Naive thymus-derived CD4-positive, alpha-beta T cell (primary cell): Measurements from ENCODE around the gene ASPSCR1. TPM values are rescaled to one million over a fixed set of nuclear protein-coding genes. Genes with fewer than 3 reads are reported as not detected.

Experiments
- ATAC-seq: fragments of 150-1000 bp; cut with Tn5 transposase; 2 replicates; pipeline ENCODE4 v1.10.0; 2021; ENCODE audit warnings: mild to moderate bottlenecking, moderate library complexity
- CTCF ChIA-PET: fragments of 350-600 bp; sonication (Branson Sonifier 250); formaldehyde crosslinking; loops from one replicate; lab custom pipeline; 2021; ENCODE audit warnings: antibody characterized with exemption; lab: Charles Lee
- POLR2A ChIA-PET: fragments of 350-600 bp; sonication (Branson Sonifier 250); formaldehyde crosslinking; loops from one replicate; lab custom pipeline; 2021; ENCODE audit warnings: antibody characterized with exemption, inconsistent platforms; lab: Charles Lee
- DNase-seq, 9 donors: peaks; one replicate each; pipeline versions ENCODE4 v3.0.0 to v3.0.0-alpha.2; 2020 to 2022; ENCODE audit warnings: mixed read lengths in 1 of 9
- H3K27ac ChIP-seq: one replicate; pipeline ENCODE4 v1.7.0; 2013; ENCODE audit warnings: mild to moderate bottlenecking, low read depth, low read length, moderate library complexity
- H3K27me3 ChIP-seq, 2 donors: one replicate each; pipeline ENCODE4 v1.7.0; 2013; ENCODE audit warnings: low read length in 2 of 2, mild to moderate bottlenecking in 2 of 2, moderate library complexity in 2 of 2; ENCODE audit not compliant: control insufficient read depth in 2 of 2, insufficient read depth in 2 of 2
- H3K36me3 ChIP-seq, 3 experiments: 1 replicate in 2 of 3; 2 replicates in 1 of 3; pipeline ENCODE4 v1.7.0; 2013; ENCODE audit warnings: low read length in 3 of 3, mild to moderate bottlenecking in 3 of 3, moderate library complexity in 1 of 3; ENCODE audit not compliant: insufficient read depth in 3 of 3, control insufficient read depth in 2 of 3
- H3K4me1 ChIP-seq, 2 donors: one replicate each; pipeline ENCODE4 v1.7.0; 2013; ENCODE audit warnings: low read length in 2 of 2, mild to moderate bottlenecking in 2 of 2, moderate library complexity in 1 of 2; ENCODE audit not compliant: control insufficient read depth in 2 of 2, insufficient read depth in 2 of 2
- H3K4me3 ChIP-seq: 2 replicates; pipeline ENCODE4 v1.7.0; 2013; ENCODE audit warnings: mild to moderate bottlenecking, low read length
- H3K9me3 ChIP-seq, 3 experiments: 1 replicate in 2 of 3; 2 replicates in 1 of 3; pipeline ENCODE4 v1.7.0; 2013; ENCODE audit warnings: low read length in 3 of 3; ENCODE audit not compliant: control insufficient read depth in 2 of 3
- H3K27ac Mint-ChIP-seq, 9 donors: one replicate each; pipeline ENCODE4 v1.8.0; 2020 to 2022; ENCODE audit warnings: mixed read lengths in 9 of 9, mild to moderate bottlenecking in 8 of 9, moderate library complexity in 5 of 9, inconsistent platforms in 2 of 9
- H3K27me3 Mint-ChIP-seq, 5 donors: one replicate each; pipeline ENCODE4 v1.8.0; 2021 to 2022; ENCODE audit warnings: mixed read lengths in 5 of 5, mild to moderate bottlenecking in 1 of 5
- H3K36me3 Mint-ChIP-seq, 5 donors: one replicate each; pipeline ENCODE4 v1.8.0; 2020 to 2022; ENCODE audit warnings: mixed read lengths in 5 of 5, mild to moderate bottlenecking in 3 of 5, inconsistent platforms in 1 of 5
- H3K4me1 Mint-ChIP-seq, 7 donors: one replicate each; pipeline ENCODE4 v1.8.0; 2020 to 2022; ENCODE audit warnings: mixed read lengths in 7 of 7, mild to moderate bottlenecking in 3 of 7, inconsistent platforms in 1 of 7
- H3K4me3 Mint-ChIP-seq, 10 donors: one replicate each; pipeline ENCODE4 v1.8.0; 2020 to 2022; ENCODE audit warnings: mild to moderate bottlenecking in 10 of 10, mixed read lengths in 10 of 10, moderate library complexity in 6 of 10, inconsistent platforms in 2 of 10
- H3K9me3 Mint-ChIP-seq, 11 donors: one replicate each; pipeline ENCODE4 v1.8.0; 2020 to 2022; ENCODE audit warnings: mixed read lengths in 11 of 11, mild to moderate bottlenecking in 4 of 11, inconsistent platforms in 1 of 11, moderate library complexity in 1 of 11
- intact Hi-C, 2 donors: fragments of 100-400 bp; cut with micrococcal nuclease; formaldehyde crosslinking; loops; one replicate each; pipeline ENCODE4 v1.15.1; 2023
- polyA plus RNA-seq, 2 donors: library from polyadenylated mRNA; unstranded; fragments of 300-500 nt; fragmentation: Illumina TruSeq; gene quantifications; one replicate each; pipeline ENCODE4 v1.2.3, GENCODE V29; 2021
- total RNA-seq, 6 experiments: library from RNA in 5 of 6; stranded (reverse) in 5 of 6; gene quantifications; 1 replicate in 5 of 6; 2 replicates in 1 of 6; pipeline ENCODE4 v1.2.3 and lab custom pipeline; 2021 to 2026

ASPSCR1 gene
- total and polyA plus RNA-seq, 7 experiments from 2014 or later: 24.2 to 46.7 (median 38.0) TPM

DNA sequence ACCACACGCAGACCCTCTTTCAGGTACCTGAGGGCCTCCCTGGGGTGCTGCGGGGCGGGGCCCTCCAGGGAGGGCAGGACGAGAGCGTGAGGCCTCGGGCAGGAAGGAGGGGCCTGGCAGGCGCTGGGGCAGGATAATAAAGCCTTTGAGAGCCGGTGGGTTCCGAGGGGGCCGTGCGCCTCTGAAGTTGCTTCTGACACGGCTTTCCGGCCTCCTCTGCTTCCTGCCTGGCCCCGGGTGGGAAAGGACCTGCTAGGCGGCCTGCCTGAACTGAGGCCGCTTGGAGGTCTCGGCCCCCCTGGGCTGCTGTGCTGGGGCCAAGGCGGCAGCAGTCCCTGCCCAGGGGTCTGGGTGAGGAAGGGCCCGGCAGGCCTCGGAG lies 34.8 kb downstream of the ASPSCR1 start:
- Histone ChIP-seq H3K4me3 (no peak overlapping the region), H3K9me3 (no peaks in the 10 kb centered on the region), H3K4me1 (no peaks in the 10 kb centered on the region), H3K27ac (no peak overlapping the region), H3K27me3 (no peaks in the 10 kb centered on the region), H3K36me3 (peaks cover 0 to 13% (median 0%) of the 10 kb centered on the region in 3 experiments)
- no peaks in the 10 kb centered on the region for H3K9me3 Mint-ChIP-seq
- H3K27me3 Mint-ChIP-seq: no peaks in the 10 kb centered on the region
- DNase-seq (no peak), ATAC-seq (no peak)
- no peak overlapping the region for H3K4me3 Mint-ChIP-seq
- ChIA-PET POLR2A (interaction anchor here (0.9 kb wide), 1 partner anchor 53 kb away, joined by 4 read pairs; no protein-coding TSS in a partner anchor), CTCF (interaction anchor here (0.7 kb wide), 1 partner anchor 23 kb away, joined by 3 read pairs; no protein-coding TSS in a partner anchor)
- no peaks in the 10 kb centered on the region for H3K4me1 Mint-ChIP-seq
- no peak overlapping the region for H3K27ac Mint-ChIP-seq
- intact Hi-C loops: no loop called here
- H3K36me3 Mint-ChIP-seq: no peaks in the 10 kb centered on the region

DNA sequence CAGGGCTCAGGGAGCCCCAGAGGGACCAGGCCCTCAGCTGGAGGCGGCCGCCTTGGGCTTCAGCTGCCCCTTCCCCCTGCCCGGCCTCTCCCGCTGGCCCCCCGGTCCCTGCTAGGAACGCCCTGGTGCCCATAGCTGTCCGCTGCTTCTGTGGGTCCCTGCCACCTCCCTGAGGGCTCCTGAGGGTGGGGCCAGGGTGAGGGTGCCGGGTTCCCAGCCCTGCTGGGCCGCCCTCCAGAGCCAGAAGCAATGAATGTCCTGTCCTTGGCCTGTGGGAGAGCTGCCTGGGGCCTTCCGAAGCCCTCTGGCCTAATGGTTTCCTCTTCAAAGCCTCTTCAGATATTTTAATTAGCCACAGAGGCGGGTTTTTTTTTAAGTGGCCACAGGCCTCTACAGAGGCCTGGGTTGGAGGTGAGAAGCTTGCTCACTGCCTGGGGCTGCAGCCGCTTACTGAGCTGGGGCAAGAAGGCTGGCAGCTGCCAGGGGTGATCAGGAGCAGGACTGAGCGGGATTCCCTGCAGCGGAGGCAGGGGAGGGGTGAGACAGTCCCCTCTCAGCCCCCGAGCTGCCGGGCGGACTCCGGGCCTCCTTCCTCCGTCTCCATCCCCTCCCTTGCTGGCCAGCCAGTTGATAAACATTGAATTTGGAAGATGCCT lies 35.3 kb downstream of the ASPSCR1 start:
- ChIA-PET POLR2A (interaction anchor here (0.9 kb wide), 1 partner anchor 53 kb away, joined by 4 read pairs; no protein-coding TSS in a partner anchor), CTCF (interaction anchor here (0.7 kb wide), 1 partner anchor 22 kb away, joined by 3 read pairs; no protein-coding TSS in a partner anchor)
- Histone ChIP-seq H3K36me3 (peaks cover 0 to 18% (median 0%) of the 10 kb centered on the region in 3 experiments), H3K4me1 (no peaks in the 10 kb centered on the region), H3K4me3 (no peak overlapping the region), H3K27ac (no peak overlapping the region), H3K27me3 (no peaks in the 10 kb centered on the region), H3K9me3 (no peaks in the 10 kb centered on the region)
- H3K27me3 Mint-ChIP-seq: no peaks in the 10 kb centered on the region
- no peak for ATAC-seq
- H3K27ac Mint-ChIP-seq: no peak overlapping the region
- DNase-seq: no peak
- no peaks in the 10 kb centered on the region for H3K9me3 Mint-ChIP-seq
- H3K4me1 Mint-ChIP-seq: no peaks in the 10 kb centered on the region
- H3K36me3 Mint-ChIP-seq: no peaks in the 10 kb centered on the region
- H3K4me3 Mint-ChIP-seq: no peak overlapping the region
- intact Hi-C loops: no loop called here

DNA sequence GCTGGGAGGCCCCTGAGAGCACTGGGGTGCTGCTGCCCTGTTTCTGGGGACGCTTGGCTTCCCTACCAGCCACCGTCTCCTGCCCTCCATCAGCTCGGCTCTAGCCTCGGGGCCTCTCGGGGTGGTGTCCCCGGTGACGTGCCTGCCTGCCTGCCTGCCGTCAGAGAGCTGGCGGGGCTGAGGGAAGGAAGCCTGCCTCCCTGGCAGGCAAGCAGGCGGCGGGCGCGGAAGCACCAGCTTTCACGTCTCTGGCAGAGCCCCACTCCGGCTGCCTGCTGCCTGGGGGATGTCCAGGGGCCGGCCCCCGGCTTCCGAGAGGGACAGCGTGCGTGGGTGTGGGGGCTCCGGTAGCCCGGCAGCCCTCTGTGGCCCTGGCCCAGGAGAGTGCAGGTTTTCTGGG lies 35.9 kb downstream of the ASPSCR1 start:
- Mint-ChIP-seq H3K27me3 (no peaks in the 10 kb centered on the region), H3K9me3 (no peaks in the 10 kb centered on the region), H3K4me3 (no peak overlapping the region), H3K4me1 (no peaks in the 10 kb centered on the region), H3K36me3 (no peaks in the 10 kb centered on the region), H3K27ac (no peak overlapping the region)
- no peaks in the 10 kb centered on the region for H3K9me3 ChIP-seq
- H3K4me1 ChIP-seq: no peaks in the 10 kb centered on the region
- POLR2A ChIA-PET: no interaction called here
- intact Hi-C loops: no loop called here
- H3K27ac ChIP-seq: no peak overlapping the region
- no peaks in the 10 kb centered on the region for H3K27me3 ChIP-seq
- ATAC-seq (no peak), DNase-seq (no peak)
- H3K4me3 ChIP-seq: no peak overlapping the region
- peaks cover 0 to 24% (median 0%) of the 10 kb centered on the region in 3 experiments for H3K36me3 ChIP-seq
- CTCF ChIA-PET: no interaction called here

DNA sequence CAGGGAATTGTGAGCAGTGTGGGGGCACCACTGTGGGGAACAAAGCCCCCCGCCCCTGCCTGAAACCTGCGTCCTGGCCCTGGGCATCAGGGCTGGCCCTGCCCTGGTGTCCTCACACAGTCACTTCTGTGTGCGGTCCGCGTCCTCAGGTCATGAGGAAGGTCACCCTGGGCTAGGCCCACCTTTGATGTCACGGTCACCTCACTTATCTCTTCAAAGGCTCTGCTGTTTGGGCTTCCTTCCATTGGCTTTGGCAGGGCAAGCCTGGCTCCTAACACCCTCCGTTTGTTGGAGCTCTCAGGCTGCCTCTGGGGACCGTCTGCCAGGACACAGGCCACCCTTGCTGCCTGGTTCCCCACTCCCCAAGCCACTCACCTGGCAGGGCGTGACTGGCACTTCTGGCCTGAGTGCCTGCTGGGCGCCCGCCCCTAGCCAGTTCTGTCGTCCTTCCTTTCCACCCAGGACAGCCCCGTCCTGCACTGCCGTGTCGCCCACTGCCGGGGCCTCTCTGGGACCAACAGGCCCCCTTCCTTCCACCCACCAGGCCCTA lies 36.4 kb downstream of the ASPSCR1 start:
- intact Hi-C loops: no loop called here
- POLR2A ChIA-PET: no interaction called here
- no peaks in the 10 kb centered on the region for H3K27me3 Mint-ChIP-seq

DNA sequence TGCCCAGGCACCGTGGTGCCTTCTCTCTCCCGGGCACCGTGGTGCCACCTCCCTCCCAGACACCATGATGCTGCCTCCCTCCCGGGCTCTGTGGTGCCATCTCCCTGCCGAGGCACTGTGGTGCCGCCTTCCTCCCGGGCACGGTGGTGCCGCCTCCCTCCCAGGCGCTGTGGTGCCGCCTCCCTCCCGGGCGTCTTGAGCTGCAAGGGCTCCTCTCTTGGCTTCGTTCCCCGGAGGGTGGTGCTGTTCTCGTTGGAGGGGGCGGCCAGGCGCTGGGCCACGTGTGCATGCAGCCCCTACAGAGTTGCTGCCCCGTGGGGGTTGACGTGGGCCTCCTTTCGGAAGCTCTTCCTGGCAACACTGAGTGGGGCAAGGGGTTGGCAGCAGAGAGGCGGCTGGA lies 37.0 kb downstream of the ASPSCR1 start:
- ChIA-PET CTCF (interaction anchor here (2.4 kb wide), 1 partner anchor 55 kb away, joined by 14 read pairs; no protein-coding TSS in a partner anchor), POLR2A (no interaction called here)
- no peaks in the 10 kb centered on the region for H3K9me3 ChIP-seq
- Mint-ChIP-seq H3K36me3 (no peaks in the 10 kb centered on the region), H3K4me1 (peaks cover 0 to 2% (median 0%) of the 10 kb centered on the region in 7 donors), H3K9me3 (no peaks in the 10 kb centered on the region), H3K4me3 (no peak overlapping the region), H3K27me3 (no peaks in the 10 kb centered on the region), H3K27ac (no peak overlapping the region)
- DNase-seq (no peak), ATAC-seq (no peak)
- intact Hi-C loops: no loop called here
- H3K27me3 ChIP-seq: no peaks in the 10 kb centered on the region
- peaks cover 0 to 31% (median 0%) of the 10 kb centered on the region in 3 experiments for H3K36me3 ChIP-seq
- H3K27ac ChIP-seq: no peak overlapping the region
- H3K4me3 ChIP-seq: no peak overlapping the region
- no peaks in the 10 kb centered on the region for H3K4me1 ChIP-seq

More for the DNA sequence above, 36.4 kb downstream of the ASPSCR1 start:
- H3K27ac Mint-ChIP-seq: no peak overlapping the region
- H3K9me3 ChIP-seq: no peaks in the 10 kb centered on the region
- peaks cover 0 to 29% (median 0%) of the 10 kb centered on the region in 3 experiments for H3K36me3 ChIP-seq
- H3K27me3 ChIP-seq: no peaks in the 10 kb centered on the region
- no peaks in the 10 kb centered on the region for H3K9me3 Mint-ChIP-seq
- no peak overlapping the region for H3K27ac ChIP-seq
- no peak for ATAC-seq
- H3K4me1 Mint-ChIP-seq: peaks cover 0 to under 1% (median 0%) of the 10 kb centered on the region in 7 donors
- DNase-seq: no peak
- no peak overlapping the region for H3K4me3 Mint-ChIP-seq
- CTCF ChIA-PET: no interaction called here
- H3K4me3 ChIP-seq: no peak overlapping the region
- H3K36me3 Mint-ChIP-seq: no peaks in the 10 kb centered on the region
- no peaks in the 10 kb centered on the region for H3K4me1 ChIP-seq

DNA sequence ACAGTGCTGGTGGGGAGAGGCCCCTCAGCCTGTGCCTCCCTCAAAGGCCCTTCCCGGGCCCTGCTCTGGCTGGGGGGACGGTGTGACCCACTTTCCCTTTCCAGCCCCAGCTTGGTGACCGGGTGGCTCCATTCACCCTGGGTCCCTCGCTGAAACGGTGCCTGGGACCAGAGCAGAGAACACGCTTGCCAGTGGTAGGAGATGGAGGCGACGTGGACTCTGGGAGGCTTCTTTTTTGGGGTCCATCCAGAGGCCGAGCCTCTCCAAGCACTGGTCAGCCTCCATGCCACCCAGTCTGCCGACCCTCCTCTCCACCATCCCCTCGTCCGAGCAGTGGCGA lies 37.5 kb downstream of the ASPSCR1 start:
- intact Hi-C loops: no loop called here
- H3K27me3 ChIP-seq: no peaks in the 10 kb centered on the region
- no peak for DNase-seq
- no peak overlapping the region for H3K27ac ChIP-seq
- ChIA-PET POLR2A (no interaction called here), CTCF (interaction anchor here (2.4 kb wide), 1 partner anchor 55 kb away, joined by 14 read pairs; no protein-coding TSS in a partner anchor)
- Mint-ChIP-seq H3K36me3 (no peaks in the 10 kb centered on the region), H3K9me3 (no peaks in the 10 kb centered on the region), H3K27me3 (no peaks in the 10 kb centered on the region), H3K4me1 (peaks cover 0 to 3% (median 0%) of the 10 kb centered on the region in 7 donors), H3K4me3 (no peak overlapping the region), H3K27ac (no peak overlapping the region)
- H3K4me1 ChIP-seq: no peaks in the 10 kb centered on the region
- H3K4me3 ChIP-seq: no peak overlapping the region
- peaks cover 0 to 31% (median 0%) of the 10 kb centered on the region in 3 experiments for H3K36me3 ChIP-seq
- H3K9me3 ChIP-seq: no peaks in the 10 kb centered on the region
- ATAC-seq: no peak
